Transverse colon (tissue), 4 donors: ENCODE data around the gene RBM20.

Experiments used
- POLR2A ChIP-seq: fragments of 450-650 bp; IDR thresholded peaks from one replicate; pipeline ENCODE4 v1.6.1; 2016; ENCODE audit warnings: antibody characterized with exemption, mild to moderate bottlenecking, moderate library complexity
- POLR2AphosphoS5 ChIP-seq, 3 donors: sonication (generic); formaldehyde crosslinking; IDR thresholded peaks; one replicate each; pipeline ENCODE4 v1.6.1; 2016; ENCODE audit warnings: antibody characterized with exemption in 3 of 3
- TF ChIP-seq, protein P1 (sequence below), 5 experiments: fragments of 200-600 bp in 3 of 5; fragments of 450-650 bp in 2 of 5; sonication (generic) in 3 of 5; IDR thresholded peaks; 1 replicate in 2 of 5; 2 replicates in 3 of 5; pipeline ENCODE4 v1.5.1; 2016 to 2017; ENCODE audit warnings: antibody characterized with exemption in 5 of 5, inconsistent platforms in 3 of 5, mild to moderate bottlenecking in 2 of 5, moderate library complexity in 1 of 5

DNA sequence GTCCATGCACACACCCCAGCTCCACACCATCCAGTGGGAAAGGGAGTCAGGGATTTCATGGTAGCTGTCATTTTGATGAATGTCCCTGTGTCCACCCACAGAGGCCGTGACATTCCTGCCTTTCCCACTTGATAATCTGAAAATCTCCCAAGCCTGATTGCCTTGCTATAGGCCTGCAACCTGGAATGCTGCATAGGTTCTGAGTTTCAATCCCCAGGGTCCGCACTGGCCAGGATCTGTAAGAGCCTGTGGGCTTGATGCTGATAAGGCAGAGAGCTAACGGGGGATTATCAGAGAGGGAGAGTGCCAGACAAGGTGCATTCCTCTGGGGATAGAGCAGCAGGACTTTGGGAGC, 57.5 kb downstream of the RBM20 start:
- TF ChIP-seq, protein P1, sequence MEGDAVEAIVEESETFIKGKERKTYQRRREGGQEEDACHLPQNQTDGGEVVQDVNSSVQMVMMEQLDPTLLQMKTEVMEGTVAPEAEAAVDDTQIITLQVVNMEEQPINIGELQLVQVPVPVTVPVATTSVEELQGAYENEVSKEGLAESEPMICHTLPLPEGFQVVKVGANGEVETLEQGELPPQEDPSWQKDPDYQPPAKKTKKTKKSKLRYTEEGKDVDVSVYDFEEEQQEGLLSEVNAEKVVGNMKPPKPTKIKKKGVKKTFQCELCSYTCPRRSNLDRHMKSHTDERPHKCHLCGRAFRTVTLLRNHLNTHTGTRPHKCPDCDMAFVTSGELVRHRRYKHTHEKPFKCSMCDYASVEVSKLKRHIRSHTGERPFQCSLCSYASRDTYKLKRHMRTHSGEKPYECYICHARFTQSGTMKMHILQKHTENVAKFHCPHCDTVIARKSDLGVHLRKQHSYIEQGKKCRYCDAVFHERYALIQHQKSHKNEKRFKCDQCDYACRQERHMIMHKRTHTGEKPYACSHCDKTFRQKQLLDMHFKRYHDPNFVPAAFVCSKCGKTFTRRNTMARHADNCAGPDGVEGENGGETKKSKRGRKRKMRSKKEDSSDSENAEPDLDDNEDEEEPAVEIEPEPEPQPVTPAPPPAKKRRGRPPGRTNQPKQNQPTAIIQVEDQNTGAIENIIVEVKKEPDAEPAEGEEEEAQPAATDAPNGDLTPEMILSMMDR (IDR thresholded peaks at IDR 0.05) = no peak
- TF ChIP-seq POLR2AphosphoS5 (IDR thresholded peaks at IDR 0.05) (no peak), POLR2A (no peak)
